Upper lobe of left lung (tissue), 6 donors: ENCODE data around the gene ZNF385D. TPM values are rescaled to one million over a fixed set of nuclear protein-coding genes. Genes with fewer than 3 reads are reported as not detected.

Source experiments
- ATAC-seq, 2 donors: fragments of 200-7000 bp; cut with Tn5 transposase; one replicate each; pipeline ENCODE4 v1.9.1; 2022; ENCODE audit warnings: mild to moderate bottlenecking in 2 of 2, moderate library complexity in 2 of 2; ENCODE audit not compliant: low FRiP score in 2 of 2
- DNase-seq, 2 donors: peaks; one replicate each; pipeline ENCODE4 v3.0.0-alpha.2; 2019 to 2020
- H3K27ac ChIP-seq, 4 donors: fragments of 200-600 bp; sonication (generic); one replicate each; pipeline ENCODE4 v1.5.1; 2016 to 2019
- H3K27me3 ChIP-seq, 4 donors: fragments of 200-600 bp; sonication (generic); one replicate each; pipeline ENCODE4 v1.5.1; 2017 to 2019
- H3K36me3 ChIP-seq, 4 donors: fragments of 200-600 bp; sonication (generic); one replicate each; pipeline ENCODE4 v1.5.1; 2016 to 2019
- H3K4me1 ChIP-seq, 4 donors: fragments of 200-600 bp; sonication (generic); one replicate each; pipeline ENCODE4 v1.5.1; 2018 to 2019
- H3K4me3 ChIP-seq, 4 donors: fragments of 200-600 bp; sonication (generic); one replicate each; pipeline ENCODE4 v1.5.1; 2017 to 2019; ENCODE audit warnings: mild to moderate bottlenecking in 2 of 4, moderate library complexity in 1 of 4
- H3K9me3 ChIP-seq, 4 donors: fragments of 200-600 bp; sonication (generic); one replicate each; pipeline ENCODE4 v1.5.1; 2018 to 2019
- EP300 ChIP-seq, 4 donors: sonication (generic); formaldehyde crosslinking; IDR thresholded peaks; one replicate each; pipeline ENCODE4 v1.5.1; 2017; ENCODE audit warnings: antibody characterized with exemption in 4 of 4, control low read depth in 2 of 4
- POLR2A ChIP-seq, 4 donors: fragments of 450-650 bp; IDR thresholded peaks; one replicate each; pipeline ENCODE4 v1.5.1; 2016 to 2017; ENCODE audit warnings: antibody characterized with exemption in 4 of 4, mild to moderate bottlenecking in 2 of 4
- POLR2AphosphoS5 ChIP-seq, 2 donors: sonication (generic); formaldehyde crosslinking; IDR thresholded peaks; one replicate each; pipeline ENCODE4 v1.5.1; 2017; ENCODE audit warnings: antibody characterized with exemption in 2 of 2
- WGBS, 2 donors: methylation state at CpG; one replicate each; pipeline ENCODE4 v1.1.5; 2017 to 2018; 5-methylcytosine and 5-hydroxymethylcytosine counted together
- total RNA-seq, 6 donors: library from RNA; depleted of rRNA in 4 of 6; stranded (reverse); fragments of >200 nt in 4 of 6; gene quantifications; one replicate each; pipeline versions ENCODE4 v1.1.0 to v1.2.1, GENCODE V29; 2016 to 2021
- TF ChIP-seq, protein P1 (sequence below), 6 experiments: fragments of 450-650 bp in 4 of 6; fragments of 200-600 bp in 2 of 6; sonication (generic) in 2 of 6; IDR thresholded peaks; one replicate each; pipeline ENCODE4 v1.5.1; 2016 to 2019; ENCODE audit warnings: antibody characterized with exemption in 6 of 6
- donor health status: DM: no; HTN: no; CAD: no; lungs with moderate emphysema.
- donor health status: DM: no; HTN: yes; CAD: no; lungs with severe emphysema.

The ZNF385D gene
- total RNA-seq, 6 donors from 2014 or later: 0.20 to 9.2 (median 0.76) TPM; not detected in 1

GRCh38 chr3:21509731-21510470, 241.1 kb downstream of the ZNF385D start:
- no peaks in the 10 kb centered on the region for H3K4me1 ChIP-seq

GRCh38 chr3:21508246-21508645, 242.8 kb downstream of the ZNF385D start:
- H3K4me1 ChIP-seq: no peaks in the 10 kb centered on the region
- ATAC-seq: peak in 1 of 2 donors; percentile 34
- TF ChIP-seq POLR2AphosphoS5 (IDR thresholded peaks at IDR 0.05) (no peak), EP300 (IDR thresholded peaks at IDR 0.05) (no peak), POLR2A (IDR thresholded peaks at IDR 0.05) (no peak)
- TF ChIP-seq, protein P1, sequence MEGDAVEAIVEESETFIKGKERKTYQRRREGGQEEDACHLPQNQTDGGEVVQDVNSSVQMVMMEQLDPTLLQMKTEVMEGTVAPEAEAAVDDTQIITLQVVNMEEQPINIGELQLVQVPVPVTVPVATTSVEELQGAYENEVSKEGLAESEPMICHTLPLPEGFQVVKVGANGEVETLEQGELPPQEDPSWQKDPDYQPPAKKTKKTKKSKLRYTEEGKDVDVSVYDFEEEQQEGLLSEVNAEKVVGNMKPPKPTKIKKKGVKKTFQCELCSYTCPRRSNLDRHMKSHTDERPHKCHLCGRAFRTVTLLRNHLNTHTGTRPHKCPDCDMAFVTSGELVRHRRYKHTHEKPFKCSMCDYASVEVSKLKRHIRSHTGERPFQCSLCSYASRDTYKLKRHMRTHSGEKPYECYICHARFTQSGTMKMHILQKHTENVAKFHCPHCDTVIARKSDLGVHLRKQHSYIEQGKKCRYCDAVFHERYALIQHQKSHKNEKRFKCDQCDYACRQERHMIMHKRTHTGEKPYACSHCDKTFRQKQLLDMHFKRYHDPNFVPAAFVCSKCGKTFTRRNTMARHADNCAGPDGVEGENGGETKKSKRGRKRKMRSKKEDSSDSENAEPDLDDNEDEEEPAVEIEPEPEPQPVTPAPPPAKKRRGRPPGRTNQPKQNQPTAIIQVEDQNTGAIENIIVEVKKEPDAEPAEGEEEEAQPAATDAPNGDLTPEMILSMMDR (IDR thresholded peaks at IDR 0.05): no peak
- no peak overlapping the region for H3K27ac ChIP-seq
- no peaks in the 10 kb centered on the region for H3K36me3 ChIP-seq
- DNase-seq: no peak
- no peak overlapping the region for H3K4me3 ChIP-seq
- no peaks in the 10 kb centered on the region for H3K27me3 ChIP-seq
- no peaks in the 10 kb centered on the region for H3K9me3 ChIP-seq

More at GRCh38 chr3:21509731-21510470, 241.1 kb downstream of the ZNF385D start:
- no peaks in the 10 kb centered on the region for H3K27me3 ChIP-seq
- TF ChIP-seq, protein P1 (IDR thresholded peaks at IDR 0.05): no peak
- no peak for TF ChIP-seq EP300 (IDR thresholded peaks at IDR 0.05)
- TF ChIP-seq POLR2AphosphoS5 (IDR thresholded peaks at IDR 0.05): no peak
- TF ChIP-seq POLR2A (IDR thresholded peaks at IDR 0.05): no peak
- DNase-seq (no peak), ATAC-seq (peak in 1 of 2 donors; percentile 17)
- H3K4me3 ChIP-seq: no peak overlapping the region
- no peaks in the 10 kb centered on the region for H3K9me3 ChIP-seq
- no peaks in the 10 kb centered on the region for H3K36me3 ChIP-seq
- H3K27ac ChIP-seq: no peak overlapping the region
- WGBS, 2 donors: 49 to 59% methylated on average over 5 of the region's 5 CpGs

GRCh38 chr3:21505711-21506460, 245.1 kb downstream of the ZNF385D start:
- no peak overlapping the region for H3K4me3 ChIP-seq
- H3K27ac ChIP-seq: no peak overlapping the region
- no peak for TF ChIP-seq POLR2AphosphoS5 (IDR thresholded peaks at IDR 0.05)
- TF ChIP-seq EP300 (IDR thresholded peaks at IDR 0.05): no peak
- TF ChIP-seq POLR2A (IDR thresholded peaks at IDR 0.05): no peak
- TF ChIP-seq, protein P1 (IDR thresholded peaks at IDR 0.05): no peak
- no peak for DNase-seq
- no peaks in the 10 kb centered on the region for H3K9me3 ChIP-seq
- no peaks in the 10 kb centered on the region for H3K27me3 ChIP-seq
- ATAC-seq: no peak
- H3K4me1 ChIP-seq: no peaks in the 10 kb centered on the region
- H3K36me3 ChIP-seq: no peaks in the 10 kb centered on the region
- 57 to 78% methylated on average over 4 of the region's 4 CpGs for WGBS, 2 donors

DNA sequence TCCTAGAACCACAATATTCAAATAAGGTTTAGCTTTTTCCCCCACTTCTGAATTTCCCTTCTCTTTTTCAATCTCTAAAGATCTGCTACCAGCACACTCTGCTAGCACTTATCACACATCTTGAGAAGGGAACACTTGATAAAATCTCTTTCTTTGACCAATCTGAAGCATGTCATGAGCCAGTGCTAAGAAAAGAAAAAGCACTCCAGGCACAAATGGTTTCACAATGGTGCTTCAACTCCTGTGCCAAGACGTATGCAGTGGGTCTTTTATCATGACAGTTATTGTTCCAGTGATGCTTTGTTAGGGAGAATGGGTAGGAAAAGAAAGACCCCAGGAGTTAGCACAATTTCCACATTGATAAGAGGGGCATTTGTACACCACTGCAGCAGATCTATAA, 248.4 kb downstream of the ZNF385D start:
- TF ChIP-seq EP300 (IDR thresholded peaks at IDR 0.05) (no peak), POLR2A (IDR thresholded peaks at IDR 0.05) (no peak), POLR2AphosphoS5 (IDR thresholded peaks at IDR 0.05) (no peak)
- TF ChIP-seq, protein P1 (IDR thresholded peaks at IDR 0.05): no peak
- Histone ChIP-seq H3K27me3 (no peaks in the 10 kb centered on the region), H3K4me1 (no peaks in the 10 kb centered on the region), H3K4me3 (no peak overlapping the region), H3K27ac (no peak overlapping the region), H3K9me3 (no peaks in the 10 kb centered on the region), H3K36me3 (no peaks in the 10 kb centered on the region)
- DNase-seq: peak in 1 of 2 donors; percentile 36
- WGBS, 2 donors: 41 to 42% methylated on average over 1 of the region's 1 CpG
- no peak for ATAC-seq
